ENCODE data around the gene PRICKLE3. TPM values are rescaled to one million over a fixed set of nuclear protein-coding genes. Genes with fewer than 3 reads are reported as not detected.
"Not testable (repeated sequence)": the region's sequence is repeated elsewhere in the genome, so short reads cannot be mapped to it uniquely, and the experiment has no call there.

PRICKLE3 gene
- total RNA-seq, 5 donors from 2014 or later (not counting 1 experiment from before 2014, with no cell fraction given), result 5.5 to 15.4 (median 12.6) TPM

GRCh38 chrX:49149291-49149690, 36.9 kb downstream of the PRICKLE3 start:
- H3K27ac Mint-ChIP-seq; DNase-seq; H3K27me3 ChIP-seq (replicated peaks in 1 of 2; ENCODE audit: control insufficient read depth in 2 of 2, extremely low read depth in 1 of 2, insufficient read depth in 2 of 2, low read length in 1 of 2); H3K27ac ChIP-seq (ENCODE audit: low read length); H3K36me3 ChIP-seq (ENCODE audit: control insufficient read depth in 2 of 2, extremely low read depth in 1 of 2, insufficient read depth in 1 of 2, low read length in 1 of 2); CTCF ChIA-PET; H3K4me1 Mint-ChIP-seq; POLR2A ChIA-PET; H3K4me1 ChIP-seq (ENCODE audit: control insufficient read depth in 1 of 2, extremely low read depth in 1 of 2, insufficient read depth in 2 of 2, low read length in 2 of 2); ATAC-seq (replicated peaks in 1 of 4); H3K27me3 Mint-ChIP-seq; H3K9me3 Mint-ChIP-seq; H3K9me3 ChIP-seq; H3K36me3 Mint-ChIP-seq; H3K4me3 Mint-ChIP-seq; H3K4me3 ChIP-seq (ENCODE audit: control insufficient read depth in 1 of 2, extremely low read depth in 1 of 2, low read length in 1 of 2): not testable (repeated sequence)
- WGBS (ENCODE audit: insufficient coverage), result 100% methylated on average over 2 of the region's 14 CpGs

- H3K9me3 ChIP-seq; ATAC-seq (replicated peaks in 1 of 4); H3K9me3 Mint-ChIP-seq; H3K27ac Mint-ChIP-seq; H3K4me3 ChIP-seq (ENCODE audit: control insufficient read depth in 1 of 2, extremely low read depth in 1 of 2, low read length in 1 of 2); H3K27ac ChIP-seq (ENCODE audit: low read length); H3K4me3 Mint-ChIP-seq; POLR2A ChIA-PET; H3K27me3 Mint-ChIP-seq; H3K4me1 Mint-ChIP-seq; H3K27me3 ChIP-seq (replicated peaks in 1 of 2; ENCODE audit: control insufficient read depth in 2 of 2, extremely low read depth in 1 of 2, insufficient read depth in 2 of 2, low read length in 1 of 2); H3K36me3 ChIP-seq (ENCODE audit: control insufficient read depth in 2 of 2, extremely low read depth in 1 of 2, insufficient read depth in 1 of 2, low read length in 1 of 2); H3K36me3 Mint-ChIP-seq; H3K4me1 ChIP-seq (ENCODE audit: control insufficient read depth in 1 of 2, extremely low read depth in 1 of 2, insufficient read depth in 2 of 2, low read length in 2 of 2); DNase-seq; CTCF ChIA-PET: not testable (repeated sequence)
- WGBS (ENCODE audit: insufficient coverage), result 100% methylated on average over 1 of the region's 21 CpGs
Measured at GRCh38 chrX:49148390-49149100, 37.6 kb downstream of the PRICKLE3 start.

GRCh38 chrX:49147936-49148335, 38.2 kb downstream of the PRICKLE3 start:
- Histone ChIP-seq H3K9me3 (no peaks in the 10 kb centered on the region), H3K27me3 (replicated peaks in 1 of 2; ENCODE audit: control insufficient read depth in 2 of 2, extremely low read depth in 1 of 2, insufficient read depth in 2 of 2, low read length in 1 of 2) (no peaks in the 10 kb centered on the region), H3K27ac (ENCODE audit: low read length) (no peak overlapping the region), H3K4me1 (ENCODE audit: control insufficient read depth in 1 of 2, extremely low read depth in 1 of 2, insufficient read depth in 2 of 2, low read length in 2 of 2) (no peaks in the 10 kb centered on the region), H3K4me3 (ENCODE audit: control insufficient read depth in 1 of 2, extremely low read depth in 1 of 2, low read length in 1 of 2) (no peak overlapping the region), H3K36me3 (ENCODE audit: control insufficient read depth in 2 of 2, extremely low read depth in 1 of 2, insufficient read depth in 1 of 2, low read length in 1 of 2) (no peaks in the 10 kb centered on the region)
- ChIA-PET CTCF (no interaction called here), POLR2A (no interaction called here)
- no peak for DNase-seq
- H3K36me3 Mint-ChIP-seq, result no peaks in the 10 kb centered on the region
- no peak overlapping the region for H3K4me3 Mint-ChIP-seq
- no peaks in the 10 kb centered on the region for H3K27me3 Mint-ChIP-seq
- H3K27ac Mint-ChIP-seq, result no peak overlapping the region
- 83% methylated on average over 4 of the region's 13 CpGs for WGBS (ENCODE audit: insufficient coverage)
- no peak for ATAC-seq (replicated peaks in 1 of 4)
- H3K9me3 Mint-ChIP-seq, result no peaks in the 10 kb centered on the region
- no peaks in the 10 kb centered on the region for H3K4me1 Mint-ChIP-seq

GRCh38 chrX:49147282-49147681, 38.9 kb downstream of the PRICKLE3 start:
- Mint-ChIP-seq H3K9me3 (no peaks in the 10 kb centered on the region), H3K36me3 (no peaks in the 10 kb centered on the region), H3K27me3 (no peaks in the 10 kb centered on the region), H3K4me3 (no peak overlapping the region), H3K4me1 (no peaks in the 10 kb centered on the region), H3K27ac (no peak overlapping the region)
- no CpG with 5 or more reads among the region's 8 CpGs for WGBS (ENCODE audit: insufficient coverage)
- Histone ChIP-seq H3K4me3 (ENCODE audit: control insufficient read depth in 1 of 2, extremely low read depth in 1 of 2, low read length in 1 of 2) (no peak overlapping the region), H3K4me1 (ENCODE audit: control insufficient read depth in 1 of 2, extremely low read depth in 1 of 2, insufficient read depth in 2 of 2, low read length in 2 of 2) (no peaks in the 10 kb centered on the region), H3K36me3 (ENCODE audit: control insufficient read depth in 2 of 2, extremely low read depth in 1 of 2, insufficient read depth in 1 of 2, low read length in 1 of 2) (no peaks in the 10 kb centered on the region), H3K27me3 (replicated peaks in 1 of 2; ENCODE audit: control insufficient read depth in 2 of 2, extremely low read depth in 1 of 2, insufficient read depth in 2 of 2, low read length in 1 of 2) (no peaks in the 10 kb centered on the region), H3K27ac (ENCODE audit: low read length) (no peak overlapping the region), H3K9me3 (no peaks in the 10 kb centered on the region)
- no peak for DNase-seq
- CTCF ChIA-PET, result no interaction called here
- POLR2A ChIA-PET, result no interaction called here
- no peak for ATAC-seq (replicated peaks in 1 of 4)

- POLR2A ChIA-PET; H3K36me3 Mint-ChIP-seq; ATAC-seq (replicated peaks in 1 of 4): not testable (repeated sequence)
Measured at GRCh38 chrX:49143154-49143553, 43.0 kb downstream of the PRICKLE3 start.

GRCh38 chrX:49142264-49142663, 43.9 kb downstream of the PRICKLE3 start:
- ATAC-seq (replicated peaks in 1 of 4); H3K27ac ChIP-seq (ENCODE audit: low read length); H3K36me3 ChIP-seq (ENCODE audit: control insufficient read depth in 2 of 2, extremely low read depth in 1 of 2, insufficient read depth in 1 of 2, low read length in 1 of 2); H3K4me3 ChIP-seq (ENCODE audit: control insufficient read depth in 1 of 2, extremely low read depth in 1 of 2, low read length in 1 of 2); H3K4me1 ChIP-seq (ENCODE audit: control insufficient read depth in 1 of 2, extremely low read depth in 1 of 2, insufficient read depth in 2 of 2, low read length in 2 of 2); H3K4me1 Mint-ChIP-seq; H3K27me3 Mint-ChIP-seq; H3K27ac Mint-ChIP-seq; CTCF ChIA-PET; H3K36me3 Mint-ChIP-seq; H3K4me3 Mint-ChIP-seq; H3K27me3 ChIP-seq (replicated peaks in 1 of 2; ENCODE audit: control insufficient read depth in 2 of 2, extremely low read depth in 1 of 2, insufficient read depth in 2 of 2, low read length in 1 of 2); H3K9me3 ChIP-seq: not testable (repeated sequence)
- POLR2A ChIA-PET, result interaction anchor here in 1 of 2 donors (0.5 kb wide), 1 partner anchor 15 kb away, joined by 3 read pairs; no protein-coding TSS in a partner anchor
- H3K9me3 Mint-ChIP-seq, result peaks cover 3 to 14% (median 4%) of the 10 kb centered on the region in 3 donors
- DNase-seq, result peak in 1 of 35 experiments; percentile 32
- no CpG with 5 or more reads among the region's 9 CpGs for WGBS (ENCODE audit: insufficient coverage)

More at GRCh38 chrX:49143154-49143553, 43.0 kb downstream of the PRICKLE3 start:
- H3K4me3 ChIP-seq (ENCODE audit: control insufficient read depth in 1 of 2, extremely low read depth in 1 of 2, low read length in 1 of 2); H3K36me3 ChIP-seq (ENCODE audit: control insufficient read depth in 2 of 2, extremely low read depth in 1 of 2, insufficient read depth in 1 of 2, low read length in 1 of 2); DNase-seq; H3K4me3 Mint-ChIP-seq; H3K27ac ChIP-seq (ENCODE audit: low read length); H3K4me1 Mint-ChIP-seq; H3K27me3 ChIP-seq (replicated peaks in 1 of 2; ENCODE audit: control insufficient read depth in 2 of 2, extremely low read depth in 1 of 2, insufficient read depth in 2 of 2, low read length in 1 of 2); H3K27me3 Mint-ChIP-seq; H3K27ac Mint-ChIP-seq; CTCF ChIA-PET; H3K9me3 ChIP-seq; H3K4me1 ChIP-seq (ENCODE audit: control insufficient read depth in 1 of 2, extremely low read depth in 1 of 2, insufficient read depth in 2 of 2, low read length in 2 of 2): not testable (repeated sequence)
- WGBS (ENCODE audit: insufficient coverage), result no CpG with 5 or more reads among the region's 7 CpGs
- peaks cover 3 to 14% (median 4%) of the 10 kb centered on the region in 3 donors for H3K9me3 Mint-ChIP-seq

GRCh38 chrX:49139713-49140112, 46.5 kb downstream of the PRICKLE3 start:
- Mint-ChIP-seq H3K27me3 (no peaks in the 10 kb centered on the region), H3K27ac (no peak overlapping the region), H3K4me1 (no peaks in the 10 kb centered on the region), H3K4me3 (no peak overlapping the region), H3K36me3 (peaks cover 10% of the 10 kb centered on the region), H3K9me3 (peaks cover 3 to 14% (median 4%) of the 10 kb centered on the region in 3 donors)
- Histone ChIP-seq H3K27me3 (replicated peaks in 1 of 2; ENCODE audit: control insufficient read depth in 2 of 2, extremely low read depth in 1 of 2, insufficient read depth in 2 of 2, low read length in 1 of 2) (no peaks in the 10 kb centered on the region), H3K4me1 (ENCODE audit: control insufficient read depth in 1 of 2, extremely low read depth in 1 of 2, insufficient read depth in 2 of 2, low read length in 2 of 2) (no peaks in the 10 kb centered on the region), H3K27ac (ENCODE audit: low read length) (no peak overlapping the region), H3K9me3 (peaks cover 2% of the 10 kb centered on the region), H3K36me3 (ENCODE audit: control insufficient read depth in 2 of 2, extremely low read depth in 1 of 2, insufficient read depth in 1 of 2, low read length in 1 of 2) (no peaks in the 10 kb centered on the region), H3K4me3 (ENCODE audit: control insufficient read depth in 1 of 2, extremely low read depth in 1 of 2, low read length in 1 of 2) (no peak overlapping the region)
- ATAC-seq (replicated peaks in 1 of 4), result no peak
- CTCF ChIA-PET, result no interaction called here
- POLR2A ChIA-PET, result no interaction called here
- no CpG with 5 or more reads among the region's 4 CpGs for WGBS (ENCODE audit: insufficient coverage)
- DNase-seq, result no peak

Data from T-cell (primary cell).